ENCODE data around the gene ZNF385A.
"Not testable (repeated sequence)": the region's sequence is repeated elsewhere in the genome, so short reads cannot be mapped to it uniquely, and the experiment has no call there.

ZNF385A gene

GRCh38 chr12:54354271-54354670 is 30.3 kb downstream of the ZNF385A start:
- H3K4me1 ChIP-seq (ENCODE audit: insufficient read depth, low read length) = peaks cover 66% of the 10 kb centered on the region
- H3K9me3 ChIP-seq (ENCODE audit: control insufficient read depth, insufficient read depth, low read length); H3K36me3 ChIP-seq (ENCODE audit: insufficient read depth, low read length); H3K9ac ChIP-seq (ENCODE audit: low read depth, low read length): not testable (repeated sequence)

GRCh38 chr12:54352891-54353874 is 31.4 kb downstream of the ZNF385A start:
- H3K9ac ChIP-seq (ENCODE audit: low read depth, low read length) = no peak overlapping the region; the same call in 1 of the 2 replicates

GRCh38 chr12:54352022-54352531 is 32.5 kb downstream of the ZNF385A start:
- H3K9me3 ChIP-seq (ENCODE audit: control insufficient read depth, insufficient read depth, low read length) = no peaks in the 10 kb centered on the region
- peak overlapping the region; percentile 26 for H3K9ac ChIP-seq (ENCODE audit: low read depth, low read length)
- peaks cover 8% of the 10 kb centered on the region; the same call in 1 of the 2 replicates for H3K36me3 ChIP-seq (ENCODE audit: insufficient read depth, low read length)
- peaks cover 57% of the 10 kb centered on the region for H3K4me1 ChIP-seq (ENCODE audit: insufficient read depth, low read length)

More at GRCh38 chr12:54352891-54353874, 31.4 kb downstream of the ZNF385A start:
- H3K36me3 ChIP-seq (ENCODE audit: insufficient read depth, low read length) = peaks cover 2% of the 10 kb centered on the region; the same call in 1 of the 2 replicates
- H3K4me1 ChIP-seq (ENCODE audit: insufficient read depth, low read length) = peaks cover 66% of the 10 kb centered on the region
- H3K9me3 ChIP-seq (ENCODE audit: control insufficient read depth, insufficient read depth, low read length) = no peaks in the 10 kb centered on the region

GRCh38 chr12:54351341-54351740 is 33.2 kb downstream of the ZNF385A start:
- Histone ChIP-seq H3K9me3 (ENCODE audit: control insufficient read depth, insufficient read depth, low read length) (no peaks in the 10 kb centered on the region), H3K4me1 (ENCODE audit: insufficient read depth, low read length) (peaks cover 49% of the 10 kb centered on the region), H3K36me3 (ENCODE audit: insufficient read depth, low read length) (peaks cover 8% of the 10 kb centered on the region; the same call in 1 of the 2 replicates), H3K9ac (ENCODE audit: low read depth, low read length) (no peak overlapping the region)

GRCh38 chr12:54350743-54351142 is 33.8 kb downstream of the ZNF385A start:
- H3K9me3 ChIP-seq (ENCODE audit: control insufficient read depth, insufficient read depth, low read length) = no peaks in the 10 kb centered on the region
- peaks cover 8% of the 10 kb centered on the region; the same call in 1 of the 2 replicates for H3K36me3 ChIP-seq (ENCODE audit: insufficient read depth, low read length)
- peaks cover 43% of the 10 kb centered on the region for H3K4me1 ChIP-seq (ENCODE audit: insufficient read depth, low read length)
- no peak overlapping the region for H3K9ac ChIP-seq (ENCODE audit: low read depth, low read length)

GRCh38 chr12:54349679-54350078 is 34.9 kb downstream of the ZNF385A start:
- Histone ChIP-seq H3K9me3 (ENCODE audit: control insufficient read depth, insufficient read depth, low read length) (no peaks in the 10 kb centered on the region), H3K36me3 (ENCODE audit: insufficient read depth, low read length) (peaks cover 8% of the 10 kb centered on the region; the same call in 1 of the 2 replicates), H3K9ac (ENCODE audit: low read depth, low read length) (no peak overlapping the region), H3K4me1 (ENCODE audit: insufficient read depth, low read length) (peaks cover 33% of the 10 kb centered on the region)

- no peaks in the 10 kb centered on the region for H3K9me3 ChIP-seq (ENCODE audit: control insufficient read depth, insufficient read depth, low read length)
- peaks cover 8% of the 10 kb centered on the region; the same call in 1 of the 2 replicates for H3K36me3 ChIP-seq (ENCODE audit: insufficient read depth, low read length)
- no peak overlapping the region for H3K9ac ChIP-seq (ENCODE audit: low read depth, low read length)
- H3K4me1 ChIP-seq (ENCODE audit: insufficient read depth, low read length) = peaks cover 32% of the 10 kb centered on the region
Observed at GRCh38 chr12:54349036-54349435, 35.5 kb downstream of the ZNF385A start.

GRCh38 chr12:54341378-54342300 is 42.9 kb downstream of the ZNF385A start:
- H3K9ac ChIP-seq (ENCODE audit: low read depth, low read length) = no peak overlapping the region
- H3K9me3 ChIP-seq (ENCODE audit: control insufficient read depth, insufficient read depth, low read length) = no peaks in the 10 kb centered on the region
- H3K36me3 ChIP-seq (ENCODE audit: insufficient read depth, low read length) = peaks cover 10% of the 10 kb centered on the region
- H3K4me1 ChIP-seq (ENCODE audit: insufficient read depth, low read length) = no peaks in the 10 kb centered on the region; the same call in 1 of the 2 replicates

- H3K9me3 ChIP-seq (ENCODE audit: control insufficient read depth, insufficient read depth, low read length) = no peaks in the 10 kb centered on the region
- peaks cover 10% of the 10 kb centered on the region for H3K36me3 ChIP-seq (ENCODE audit: insufficient read depth, low read length)
- H3K4me1 ChIP-seq (ENCODE audit: insufficient read depth, low read length) = no peaks in the 10 kb centered on the region; the same call in 1 of the 2 replicates
- no peak overlapping the region for H3K9ac ChIP-seq (ENCODE audit: low read depth, low read length)
Observed at GRCh38 chr12:54340846-54341245, 43.7 kb downstream of the ZNF385A start.

- peaks cover 10% of the 10 kb centered on the region for H3K36me3 ChIP-seq (ENCODE audit: insufficient read depth, low read length)
- H3K9me3 ChIP-seq (ENCODE audit: control insufficient read depth, insufficient read depth, low read length) = no peaks in the 10 kb centered on the region
- H3K9ac ChIP-seq (ENCODE audit: low read depth, low read length) = no peak overlapping the region
- H3K4me1 ChIP-seq (ENCODE audit: insufficient read depth, low read length) = no peaks in the 10 kb centered on the region; the same call in 1 of the 2 replicates
Observed at GRCh38 chr12:54338698-54339296, 45.7 kb downstream of the ZNF385A start.

- Histone ChIP-seq H3K9ac (ENCODE audit: low read depth, low read length) (no peak overlapping the region), H3K9me3 (ENCODE audit: control insufficient read depth, insufficient read depth, low read length) (no peaks in the 10 kb centered on the region), H3K36me3 (ENCODE audit: insufficient read depth, low read length) (peaks cover 10% of the 10 kb centered on the region; the same call in 1 of the 2 replicates), H3K4me1 (ENCODE audit: insufficient read depth, low read length) (no peaks in the 10 kb centered on the region; the same call in 1 of the 2 replicates)
Observed at GRCh38 chr12:54337854-54338650, 46.5 kb downstream of the ZNF385A start.

- Histone ChIP-seq H3K9me3 (ENCODE audit: control insufficient read depth, insufficient read depth, low read length) (no peaks in the 10 kb centered on the region), H3K9ac (ENCODE audit: low read depth, low read length) (no peak overlapping the region), H3K4me1 (ENCODE audit: insufficient read depth, low read length) (no peaks in the 10 kb centered on the region; the same call in 1 of the 2 replicates), H3K36me3 (ENCODE audit: insufficient read depth, low read length) (peaks cover 4% of the 10 kb centered on the region; the same call in 1 of the 2 replicates)
Observed at GRCh38 chr12:54337280-54337842, 47.2 kb downstream of the ZNF385A start.
